Activated naive CD8-positive, alpha-beta T cell (primary cell): ENCODE data around the gene PTPRN2.

Experiments used
- H3K27ac Mint-ChIP-seq: one replicate; pipeline ENCODE4 v1.8.0; 2021; ENCODE audit warnings: mixed read lengths
- H3K27me3 Mint-ChIP-seq: one replicate; pipeline ENCODE4 v1.8.0; 2021; ENCODE audit warnings: mixed read lengths
- H3K36me3 Mint-ChIP-seq: one replicate; pipeline ENCODE4 v1.8.0; 2021; ENCODE audit warnings: mixed read lengths
- H3K4me1 Mint-ChIP-seq: one replicate; pipeline ENCODE4 v1.8.0; 2021; ENCODE audit warnings: low read depth, mixed read lengths
- H3K4me3 Mint-ChIP-seq: one replicate; pipeline ENCODE4 v1.8.0; 2021; ENCODE audit warnings: mild to moderate bottlenecking, mixed read lengths
- H3K9me3 Mint-ChIP-seq: one replicate; pipeline ENCODE4 v1.8.0; 2021; ENCODE audit warnings: low read depth, mixed read lengths

Gene PTPRN2

GRCh38 chr7:158557441-158557755 is 30.2 kb downstream of the PTPRN2 start:
- H3K36me3 Mint-ChIP-seq, result no peaks in the 10 kb centered on the region
- H3K4me1 Mint-ChIP-seq, result no peaks in the 10 kb centered on the region
- H3K9me3 Mint-ChIP-seq, result no peaks in the 10 kb centered on the region
- no peak overlapping the region for H3K27ac Mint-ChIP-seq
- H3K27me3 Mint-ChIP-seq, result peaks cover 10% of the 10 kb centered on the region
- no peak overlapping the region for H3K4me3 Mint-ChIP-seq

DNA sequence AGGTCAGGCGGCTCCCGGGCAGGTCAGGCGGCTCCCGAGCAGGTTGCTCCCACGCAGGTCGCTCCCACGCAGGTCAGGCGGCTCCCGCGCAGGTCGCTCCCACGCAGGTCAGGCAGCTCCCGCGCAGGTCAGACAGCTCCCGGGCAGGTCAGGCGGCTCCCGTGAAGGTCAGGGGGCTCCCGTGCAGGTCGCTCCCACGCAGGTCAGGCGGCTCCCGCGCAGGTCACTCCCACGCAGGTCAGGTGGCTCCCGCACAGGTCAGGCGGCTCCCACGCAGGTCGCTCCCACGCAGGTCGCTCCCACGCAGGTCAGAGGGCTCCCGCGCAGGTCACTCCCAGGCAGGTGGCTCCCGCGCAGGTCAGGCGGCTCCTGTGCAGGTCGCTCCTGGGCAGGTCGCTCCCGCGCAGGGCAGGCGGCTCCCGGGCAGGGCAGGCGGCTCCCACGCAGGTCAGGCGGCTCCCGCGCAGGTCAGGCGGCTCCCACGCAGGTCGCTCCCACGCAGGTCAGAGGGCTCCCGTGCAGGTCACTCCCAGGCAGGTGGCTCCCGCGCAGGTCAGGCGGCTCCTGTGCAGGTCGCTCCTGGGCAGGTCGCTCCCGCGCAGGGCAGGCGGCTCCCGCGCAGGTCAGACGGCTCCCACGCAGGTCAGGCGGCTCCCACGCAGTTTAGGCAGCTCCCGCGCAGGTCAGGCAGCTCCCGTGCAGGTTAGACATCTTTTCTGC is 30.7 kb downstream of the PTPRN2 start:
- Mint-ChIP-seq H3K9me3 (no peaks in the 10 kb centered on the region), H3K36me3 (no peaks in the 10 kb centered on the region), H3K27me3 (peaks cover 10% of the 10 kb centered on the region), H3K4me1 (no peaks in the 10 kb centered on the region), H3K4me3 (no peak overlapping the region), H3K27ac (no peak overlapping the region)

DNA sequence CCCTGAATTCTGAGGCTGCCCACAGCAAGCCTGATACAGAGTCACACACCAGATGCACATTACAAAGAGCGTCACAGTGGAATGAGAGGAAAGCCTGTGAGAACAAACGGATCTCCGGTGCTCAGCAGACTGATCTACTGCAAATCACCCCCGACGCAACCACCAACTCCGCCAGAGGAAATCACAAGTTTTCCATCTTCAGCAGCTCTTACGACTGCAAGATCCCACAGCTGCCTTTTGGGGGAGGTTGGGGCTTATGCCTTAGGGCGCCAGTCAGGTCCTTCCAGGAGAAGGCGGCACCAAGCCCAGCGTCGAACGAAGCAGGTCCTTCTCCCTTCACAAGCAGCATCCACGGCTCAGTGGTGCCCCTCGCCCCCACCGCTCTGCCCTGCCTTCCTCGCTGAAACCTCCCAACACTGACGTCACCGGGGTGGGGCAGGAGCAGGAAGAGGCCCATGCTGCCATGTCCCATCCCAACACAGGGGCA is 32.5 kb downstream of the PTPRN2 start:
- Mint-ChIP-seq H3K36me3 (no peaks in the 10 kb centered on the region), H3K27me3 (peaks cover 7% of the 10 kb centered on the region), H3K9me3 (no peaks in the 10 kb centered on the region), H3K27ac (no peak overlapping the region), H3K4me1 (no peaks in the 10 kb centered on the region), H3K4me3 (no peak overlapping the region)

DNA sequence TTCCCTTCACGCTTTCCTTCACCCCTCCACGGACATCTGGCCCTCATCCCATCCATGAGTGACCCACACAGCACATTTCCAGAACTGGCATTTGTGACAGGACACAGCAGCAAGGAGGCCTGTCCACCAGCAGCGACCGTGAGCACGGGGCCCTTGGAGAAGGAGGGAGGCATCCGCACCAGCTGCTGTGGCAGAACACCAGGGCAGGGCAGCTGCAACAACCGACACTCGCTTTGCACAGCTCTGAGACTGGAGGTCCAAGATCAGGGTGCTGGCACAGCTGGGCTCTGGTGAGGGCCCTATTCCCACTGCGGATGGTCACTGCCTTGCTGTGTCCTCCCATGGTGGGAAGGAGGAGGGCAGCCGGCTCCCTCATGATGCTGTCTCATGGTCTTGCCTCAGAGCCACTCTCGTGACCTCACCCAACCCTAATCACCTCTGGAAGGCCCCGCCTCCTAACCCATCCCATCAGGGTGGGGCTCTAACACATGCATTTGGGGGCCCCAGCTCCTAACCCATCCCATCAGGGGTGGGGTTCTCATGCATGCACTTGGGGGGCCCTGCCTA is 36.7 kb downstream of the PTPRN2 start:
- H3K4me3 Mint-ChIP-seq, result no peak overlapping the region
- no peaks in the 10 kb centered on the region for H3K9me3 Mint-ChIP-seq
- no peaks in the 10 kb centered on the region for H3K4me1 Mint-ChIP-seq
- no peak overlapping the region for H3K27ac Mint-ChIP-seq
- H3K27me3 Mint-ChIP-seq, result peaks cover 3% of the 10 kb centered on the region
- H3K36me3 Mint-ChIP-seq, result no peaks in the 10 kb centered on the region

GRCh38 chr7:158550394-158550700 is 37.3 kb downstream of the PTPRN2 start:
- H3K36me3 Mint-ChIP-seq, result no peaks in the 10 kb centered on the region
- H3K27ac Mint-ChIP-seq, result no peak overlapping the region
- no peak overlapping the region for H3K4me3 Mint-ChIP-seq
- H3K9me3 Mint-ChIP-seq, result no peaks in the 10 kb centered on the region
- H3K4me1 Mint-ChIP-seq, result no peaks in the 10 kb centered on the region
- H3K27me3 Mint-ChIP-seq, result peaks cover 2% of the 10 kb centered on the region

GRCh38 chr7:158549616-158550393 is 37.8 kb downstream of the PTPRN2 start:
- Mint-ChIP-seq H3K4me1 (no peaks in the 10 kb centered on the region), H3K4me3 (no peak overlapping the region)

DNA sequence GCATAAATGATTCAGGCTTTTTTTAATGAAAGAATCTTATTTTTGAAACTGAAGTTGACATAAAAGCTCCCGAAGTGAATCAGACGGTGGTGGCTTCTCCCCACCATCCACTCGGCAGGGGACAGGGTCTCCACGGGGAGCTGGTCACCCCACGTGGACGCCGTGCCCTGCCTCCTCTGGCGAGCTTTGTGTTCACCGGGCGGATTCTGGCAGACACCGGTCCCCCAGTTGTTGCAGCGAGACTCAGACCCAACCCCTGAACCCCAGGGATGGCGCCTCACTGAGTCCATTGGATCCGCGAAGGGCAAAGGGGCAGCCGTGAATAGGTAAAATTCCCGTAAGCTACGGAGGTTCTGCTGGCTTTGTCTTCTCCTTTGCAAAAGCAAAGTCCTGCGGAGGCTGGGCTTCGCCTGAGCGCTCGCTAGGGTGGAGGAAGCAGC is 38.4 kb downstream of the PTPRN2 start:
- no peak overlapping the region for H3K4me3 Mint-ChIP-seq
- no peaks in the 10 kb centered on the region for H3K9me3 Mint-ChIP-seq
- H3K36me3 Mint-ChIP-seq, result no peaks in the 10 kb centered on the region
- no peak overlapping the region for H3K27ac Mint-ChIP-seq
- no peaks in the 10 kb centered on the region for H3K4me1 Mint-ChIP-seq
- H3K27me3 Mint-ChIP-seq, result no peaks in the 10 kb centered on the region

More at GRCh38 chr7:158549616-158550393, 37.8 kb downstream of the PTPRN2 start:
- Mint-ChIP-seq H3K36me3 (no peaks in the 10 kb centered on the region), H3K27ac (no peak overlapping the region), H3K9me3 (no peaks in the 10 kb centered on the region), H3K27me3 (peaks cover 2% of the 10 kb centered on the region)

GRCh38 chr7:158548726-158549125 is 38.9 kb downstream of the PTPRN2 start:
- Mint-ChIP-seq H3K27me3 (no peaks in the 10 kb centered on the region), H3K27ac (no peak overlapping the region), H3K36me3 (no peaks in the 10 kb centered on the region), H3K4me3 (no peak overlapping the region), H3K4me1 (no peaks in the 10 kb centered on the region), H3K9me3 (no peaks in the 10 kb centered on the region)

DNA sequence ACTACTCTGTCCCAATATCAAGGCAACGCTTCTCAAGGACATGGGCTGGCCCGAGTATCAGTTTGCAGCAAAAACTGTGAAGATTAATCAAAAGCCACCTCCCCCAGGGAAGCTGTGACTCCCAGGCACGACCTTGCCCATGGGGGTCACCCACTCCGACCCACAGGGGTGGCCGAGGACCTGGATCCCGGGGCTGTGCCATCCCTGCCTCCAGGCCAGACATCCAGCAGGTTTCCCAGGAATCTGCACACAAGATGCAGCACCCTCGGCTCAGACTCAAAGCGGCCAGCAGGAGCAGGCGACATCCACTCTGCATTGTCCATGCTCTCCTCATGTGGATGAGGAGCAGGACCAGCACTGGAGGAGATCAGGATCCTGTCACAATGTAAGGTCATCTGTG is 39.8 kb downstream of the PTPRN2 start:
- H3K4me3 Mint-ChIP-seq, result no peak overlapping the region
- no peaks in the 10 kb centered on the region for H3K27me3 Mint-ChIP-seq
- H3K4me1 Mint-ChIP-seq, result no peaks in the 10 kb centered on the region
- no peaks in the 10 kb centered on the region for H3K36me3 Mint-ChIP-seq
- H3K9me3 Mint-ChIP-seq, result no peaks in the 10 kb centered on the region
- no peak overlapping the region for H3K27ac Mint-ChIP-seq

GRCh38 chr7:158546626-158547025 is 41.0 kb downstream of the PTPRN2 start:
- no peaks in the 10 kb centered on the region for H3K9me3 Mint-ChIP-seq
- no peaks in the 10 kb centered on the region for H3K36me3 Mint-ChIP-seq
- peaks cover 2% of the 10 kb centered on the region for H3K4me1 Mint-ChIP-seq

GRCh38 chr7:158546214-158546613 is 41.4 kb downstream of the PTPRN2 start:
- H3K9me3 Mint-ChIP-seq, result no peaks in the 10 kb centered on the region
- peaks cover 6% of the 10 kb centered on the region for H3K4me1 Mint-ChIP-seq
- no peaks in the 10 kb centered on the region for H3K27me3 Mint-ChIP-seq
- no peaks in the 10 kb centered on the region for H3K36me3 Mint-ChIP-seq
- no peak overlapping the region for H3K27ac Mint-ChIP-seq
- H3K4me3 Mint-ChIP-seq, result no peak overlapping the region

More at GRCh38 chr7:158546626-158547025, 41.0 kb downstream of the PTPRN2 start:
- no peak overlapping the region for H3K4me3 Mint-ChIP-seq
- no peak overlapping the region for H3K27ac Mint-ChIP-seq
- no peaks in the 10 kb centered on the region for H3K27me3 Mint-ChIP-seq

- Mint-ChIP-seq H3K9me3 (no peaks in the 10 kb centered on the region), H3K36me3 (no peaks in the 10 kb centered on the region), H3K4me3 (no peak overlapping the region), H3K4me1 (peaks cover 7% of the 10 kb centered on the region), H3K27me3 (no peaks in the 10 kb centered on the region), H3K27ac (no peak overlapping the region)
Measured at GRCh38 chr7:158544708-158545107, 42.9 kb downstream of the PTPRN2 start.

DNA sequence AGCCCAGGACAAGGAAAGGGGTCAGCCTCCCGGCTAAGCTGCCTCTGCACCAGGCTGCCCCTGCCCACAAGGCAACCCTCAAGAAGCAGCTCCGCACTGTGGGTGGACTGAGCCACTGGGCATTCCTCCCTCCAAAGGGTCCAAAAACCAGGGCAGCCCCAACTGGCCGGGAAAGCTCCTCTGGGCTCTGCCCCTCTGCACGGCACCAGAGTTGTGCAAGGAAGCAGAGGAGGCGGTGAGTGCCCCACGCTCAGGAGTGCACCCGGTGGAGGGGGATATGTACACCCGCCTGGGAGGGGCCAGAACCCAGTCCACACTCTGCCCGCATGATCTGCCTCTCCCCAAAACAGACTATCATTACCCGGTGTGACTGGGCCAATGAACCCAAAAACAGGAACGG is 43.8 kb downstream of the PTPRN2 start:
- Mint-ChIP-seq H3K27ac (no peak overlapping the region), H3K36me3 (no peaks in the 10 kb centered on the region), H3K27me3 (no peaks in the 10 kb centered on the region), H3K4me3 (no peak overlapping the region), H3K4me1 (peaks cover 7% of the 10 kb centered on the region), H3K9me3 (no peaks in the 10 kb centered on the region)

DNA sequence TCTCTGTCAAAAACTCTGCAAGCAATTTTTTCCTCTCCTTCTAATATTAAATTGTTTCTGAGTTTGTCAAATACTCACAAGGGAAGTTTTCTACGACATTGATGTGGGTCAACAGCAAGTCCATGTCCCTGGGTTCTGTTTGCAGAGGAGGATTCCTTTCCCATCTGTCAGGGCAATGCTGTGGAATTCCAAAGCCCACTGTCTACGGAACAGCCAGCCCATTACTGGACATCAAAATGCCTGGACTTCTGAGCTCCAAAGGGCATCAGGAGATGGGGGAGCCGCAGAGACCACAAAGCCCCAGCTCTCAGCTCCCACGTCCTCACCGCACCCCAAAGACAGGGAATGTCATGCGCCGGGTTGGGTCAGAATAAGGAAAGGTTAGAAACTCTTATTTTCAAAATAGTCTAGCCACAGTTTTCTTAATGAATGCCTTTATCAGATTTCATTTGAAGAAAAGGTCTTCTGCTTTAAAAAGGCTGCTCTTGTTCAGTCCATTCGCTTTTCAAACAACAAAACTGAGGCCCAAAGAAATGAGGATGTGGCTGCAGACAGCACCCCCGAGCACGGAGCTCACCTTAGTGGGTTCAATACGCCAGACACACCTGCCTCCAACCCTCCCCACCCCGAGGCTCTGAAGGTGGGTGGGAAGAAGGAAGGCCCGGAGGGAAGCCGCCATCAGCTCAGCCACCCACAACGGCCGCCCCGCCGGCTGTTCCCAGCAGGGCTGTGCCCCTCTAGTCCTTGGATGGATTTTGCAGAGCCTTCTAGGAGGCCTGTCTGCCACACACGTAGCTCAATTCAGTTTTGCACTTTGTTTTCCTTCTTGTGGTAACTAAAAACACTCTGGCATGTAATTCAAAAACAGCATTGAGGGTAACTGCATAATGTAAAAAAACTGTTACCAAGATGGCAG is 44.7 kb downstream of the PTPRN2 start:
- H3K4me1 Mint-ChIP-seq, result peaks cover 7% of the 10 kb centered on the region
- no peak overlapping the region for H3K27ac Mint-ChIP-seq
- H3K27me3 Mint-ChIP-seq, result no peaks in the 10 kb centered on the region
- no peaks in the 10 kb centered on the region for H3K36me3 Mint-ChIP-seq
- H3K9me3 Mint-ChIP-seq, result no peaks in the 10 kb centered on the region
- no peak overlapping the region for H3K4me3 Mint-ChIP-seq
